GM19035 (cell line): ENCODE results near the gene GTF2A1L.

Experiments used
- ATAC-seq: cut with Tn5 transposase; IDR thresholded peaks from one replicate; pipeline ENCODE4 v1.9.1; 2021; ENCODE audit not compliant: unreplicated experiment

GTF2A1L gene

DNA sequence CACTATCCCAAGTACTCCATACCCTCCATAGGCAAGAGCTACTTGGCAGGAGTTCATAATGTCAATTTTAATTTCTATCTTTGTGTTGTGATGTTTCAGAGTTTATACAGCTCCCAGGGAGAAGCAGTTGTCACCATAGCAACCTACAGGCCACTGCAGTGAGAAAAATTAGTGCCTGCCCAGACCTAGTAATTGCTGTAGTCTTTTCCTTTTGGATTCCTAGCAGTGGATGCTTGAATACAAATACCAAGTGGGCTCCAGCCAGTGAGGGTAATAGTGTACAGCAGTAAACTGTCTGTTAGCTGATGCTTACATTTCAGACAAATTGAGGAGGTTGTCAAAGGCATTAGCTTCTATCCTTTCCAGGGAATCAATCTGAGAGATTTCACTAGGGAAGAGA is 111.2 kb downstream of the GTF2A1L start:
- ATAC-seq = no peak
